ENCODE results near the gene NKTR.

The NKTR gene

GRCh38 chr3:42635111-42635510, 34.6 kb downstream of the NKTR start:
- DNase-seq (ENCODE audit: low read depth) = peak; percentile 65
- peak; percentile 36 for TF ChIP-seq CTCF (IDR thresholded peaks at IDR 0.05; ENCODE audit: low read length, missing control alignments)
- no peak overlapping the region for H3K4me3 ChIP-seq (replicated peaks; ENCODE audit: low read depth, low read length)

- no peak for DNase-seq (ENCODE audit: low read depth)
- H3K4me3 ChIP-seq (replicated peaks; ENCODE audit: low read depth, low read length) = no peak overlapping the region
- no peak for TF ChIP-seq CTCF (IDR thresholded peaks at IDR 0.05; ENCODE audit: low read length, missing control alignments)
Observed at GRCh38 chr3:42637001-42637400, 36.5 kb downstream of the NKTR start.

- no peak for TF ChIP-seq CTCF (IDR thresholded peaks at IDR 0.05; ENCODE audit: low read length, missing control alignments)
- DNase-seq (ENCODE audit: low read depth) = no peak
- H3K4me3 ChIP-seq (replicated peaks; ENCODE audit: low read depth, low read length) = no peak overlapping the region
Observed at GRCh38 chr3:42638339-42638842, 37.9 kb downstream of the NKTR start.

- DNase-seq (ENCODE audit: low read depth) = no peak
- TF ChIP-seq CTCF (IDR thresholded peaks at IDR 0.05; ENCODE audit: low read length, missing control alignments) = no peak
- no peak overlapping the region for H3K4me3 ChIP-seq (replicated peaks; ENCODE audit: low read depth, low read length)
Observed at GRCh38 chr3:42639192-42639591, 38.7 kb downstream of the NKTR start.

GRCh38 chr3:42640129-42640528, 39.6 kb downstream of the NKTR start:
- no peak for TF ChIP-seq CTCF (IDR thresholded peaks at IDR 0.05; ENCODE audit: low read length, missing control alignments)
- no peak for DNase-seq (ENCODE audit: low read depth)
- no peak overlapping the region for H3K4me3 ChIP-seq (replicated peaks; ENCODE audit: low read depth, low read length)

GRCh38 chr3:42640771-42641370, 40.4 kb downstream of the NKTR start:
- no peak for TF ChIP-seq CTCF (IDR thresholded peaks at IDR 0.05; ENCODE audit: low read length, missing control alignments)
- no peak for DNase-seq (ENCODE audit: low read depth)
- no peak overlapping the region for H3K4me3 ChIP-seq (replicated peaks; ENCODE audit: low read depth, low read length)

GRCh38 chr3:42647821-42648459, 47.5 kb downstream of the NKTR start:
- DNase-seq (ENCODE audit: low read depth) = no peak
- TF ChIP-seq CTCF (IDR thresholded peaks at IDR 0.05; ENCODE audit: low read length, missing control alignments) = no peak
- H3K4me3 ChIP-seq (replicated peaks; ENCODE audit: low read depth, low read length) = no peak overlapping the region
